Globus pallidus (tissue), 1 donor: ENCODE measurements around the gene ANAPC5.
"Not testable (repeated sequence)": the region's sequence is repeated elsewhere in the genome, so short reads cannot be mapped to it uniquely, and the experiment has no call there.

ENCODE experiments used
- DNase-seq: peaks from one replicate; pipeline ENCODE4 v3.0.0-alpha.2; 2015; ENCODE audit warnings: low spot score

The ANAPC5 gene

DNA sequence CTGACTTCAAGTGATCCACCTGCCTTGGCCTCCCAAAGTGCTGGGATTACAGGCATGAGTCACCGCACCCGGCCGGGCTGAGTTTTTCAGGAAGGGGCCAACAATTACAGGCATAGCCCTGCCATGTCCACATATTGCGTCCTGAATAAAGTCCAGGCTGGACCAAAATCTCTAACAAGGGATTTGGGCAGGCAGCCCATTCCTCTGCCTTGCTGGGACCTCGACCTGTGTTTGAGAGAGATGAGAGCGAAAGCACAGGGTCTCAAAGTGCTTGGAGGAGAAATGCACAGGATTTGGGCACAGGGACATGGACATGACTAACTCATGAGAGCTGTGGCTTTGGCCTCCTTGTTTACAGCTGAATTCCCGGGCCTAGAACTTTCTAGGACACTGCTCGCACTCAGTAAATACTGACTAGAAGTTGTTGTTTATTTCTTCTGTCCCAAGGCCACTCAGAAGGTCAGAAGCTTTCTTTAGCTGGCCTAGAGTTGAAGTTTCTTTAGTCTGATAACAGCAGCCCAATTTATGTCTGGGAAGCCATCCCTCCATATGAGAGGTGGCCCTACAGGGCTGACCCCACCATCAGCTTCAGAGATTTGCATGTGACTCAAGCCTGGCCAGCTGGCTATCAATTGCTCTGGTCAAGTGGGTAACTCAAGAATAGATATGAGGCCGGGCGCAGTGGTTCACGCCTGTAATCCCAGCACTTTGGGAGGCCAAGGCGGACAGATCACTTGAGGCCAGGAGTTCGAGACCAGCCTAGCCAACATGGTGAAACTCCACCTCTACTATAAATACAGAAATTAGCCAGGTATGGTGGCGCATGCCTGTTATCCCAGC lies 67.4 kb downstream of the ANAPC5 start:
- DNase-seq: no peak

- no peak for DNase-seq
Observed at GRCh38 chr12:121283841-121284240, 68.4 kb downstream of the ANAPC5 start.

DNA sequence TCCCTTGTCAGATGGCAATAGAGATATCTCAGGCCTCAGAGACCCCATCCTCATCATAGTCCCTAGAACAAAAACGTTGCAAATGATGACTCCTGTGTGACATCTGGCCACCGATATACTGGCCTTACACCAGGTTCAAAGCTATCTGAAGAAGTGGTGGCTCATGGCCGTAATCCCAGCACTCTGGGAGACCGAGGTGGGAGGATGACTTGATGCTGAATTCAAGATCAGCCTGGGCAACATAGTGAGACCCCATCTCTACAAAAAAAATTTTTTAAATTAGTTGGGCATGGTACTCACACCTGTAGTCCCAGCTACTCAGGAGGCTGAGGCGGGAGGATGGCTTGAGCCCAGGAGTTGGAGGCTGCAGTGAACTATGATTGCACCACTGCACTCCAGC lies 68.8 kb downstream of the ANAPC5 start:
- no peak for DNase-seq

- not testable (repeated sequence) for DNase-seq
Observed at GRCh38 chr12:121282910-121283309, 69.3 kb downstream of the ANAPC5 start.

- DNase-seq: no peak
Observed at GRCh38 chr12:121282072-121282742, 70.0 kb downstream of the ANAPC5 start.

DNA sequence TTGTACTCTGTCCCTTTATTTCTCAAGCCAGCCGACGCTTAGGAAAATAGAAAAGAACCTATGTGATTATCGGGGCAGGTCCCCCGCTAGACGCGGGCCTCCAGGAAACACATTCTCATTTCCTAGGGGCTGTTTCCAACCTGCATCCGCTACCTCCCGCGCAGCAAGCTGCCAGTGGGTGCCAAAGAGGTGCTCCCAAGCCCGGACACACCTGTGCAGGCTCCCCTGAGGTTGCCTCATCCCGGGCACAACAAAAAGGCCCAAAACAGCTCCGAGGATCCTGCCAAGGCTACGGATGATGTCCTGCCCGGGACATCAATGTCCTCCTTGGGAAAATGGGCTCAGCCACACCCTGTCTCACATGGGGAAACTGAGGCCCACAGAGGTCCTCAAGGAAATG lies 71.1 kb downstream of the ANAPC5 start:
- DNase-seq: not testable (repeated sequence)

DNA sequence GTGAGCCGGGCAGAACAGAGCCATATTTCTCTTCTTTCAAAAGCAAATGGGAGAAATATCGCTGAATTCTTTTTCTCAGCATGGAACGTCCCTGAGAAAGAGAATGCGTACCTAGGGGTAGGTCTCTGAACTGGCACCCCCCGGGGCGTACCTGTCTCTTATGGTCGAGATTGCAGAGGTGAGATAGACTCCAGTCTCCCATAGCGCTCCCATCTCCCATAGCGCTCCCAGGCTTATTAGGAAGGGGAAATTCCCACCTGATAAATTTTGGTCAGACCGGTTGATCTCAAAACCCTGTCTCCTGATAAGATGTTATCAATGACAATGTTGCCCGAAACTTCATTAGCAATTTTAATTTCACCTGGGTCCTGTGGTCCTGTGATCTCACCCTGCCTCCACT lies 71.7 kb downstream of the ANAPC5 start:
- DNase-seq: not testable (repeated sequence)

DNA sequence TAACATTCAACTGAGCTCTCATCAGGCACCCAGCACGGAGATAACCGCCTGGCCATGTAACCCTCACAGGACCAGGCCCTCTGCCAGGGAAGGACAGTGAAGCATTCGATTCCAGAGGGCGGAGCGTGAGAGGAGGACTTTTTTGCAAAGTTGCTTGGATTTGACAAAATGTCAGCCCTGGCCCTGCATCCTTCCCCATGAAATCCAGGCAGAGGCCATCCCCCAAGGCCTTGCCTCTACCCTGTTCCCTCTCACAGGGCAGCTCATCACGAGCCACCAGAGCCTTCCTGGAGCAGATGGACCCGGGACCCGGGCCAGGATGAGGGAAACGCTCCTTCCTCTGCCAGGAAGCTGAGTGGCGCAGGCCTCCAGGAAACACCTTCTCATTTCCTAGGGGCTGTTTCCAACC lies 72.7 kb downstream of the ANAPC5 start:
- no peak for DNase-seq

DNA sequence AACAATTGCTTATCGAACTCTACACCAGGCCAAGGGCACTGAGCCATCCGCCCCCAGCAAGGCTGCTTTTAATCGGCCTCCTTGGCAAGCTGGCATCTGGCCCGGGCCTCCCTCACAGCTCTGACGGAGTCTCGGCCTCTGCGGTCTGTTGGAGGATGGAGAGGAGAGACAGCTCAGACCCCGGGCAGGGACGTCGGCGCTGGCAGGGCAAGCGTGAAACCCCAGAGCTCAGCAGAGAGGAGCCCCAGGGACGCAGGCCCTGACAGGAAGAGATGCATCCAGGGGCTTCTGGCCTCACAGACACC lies 73.2 kb downstream of the ANAPC5 start:
- no peak for DNase-seq

DNA sequence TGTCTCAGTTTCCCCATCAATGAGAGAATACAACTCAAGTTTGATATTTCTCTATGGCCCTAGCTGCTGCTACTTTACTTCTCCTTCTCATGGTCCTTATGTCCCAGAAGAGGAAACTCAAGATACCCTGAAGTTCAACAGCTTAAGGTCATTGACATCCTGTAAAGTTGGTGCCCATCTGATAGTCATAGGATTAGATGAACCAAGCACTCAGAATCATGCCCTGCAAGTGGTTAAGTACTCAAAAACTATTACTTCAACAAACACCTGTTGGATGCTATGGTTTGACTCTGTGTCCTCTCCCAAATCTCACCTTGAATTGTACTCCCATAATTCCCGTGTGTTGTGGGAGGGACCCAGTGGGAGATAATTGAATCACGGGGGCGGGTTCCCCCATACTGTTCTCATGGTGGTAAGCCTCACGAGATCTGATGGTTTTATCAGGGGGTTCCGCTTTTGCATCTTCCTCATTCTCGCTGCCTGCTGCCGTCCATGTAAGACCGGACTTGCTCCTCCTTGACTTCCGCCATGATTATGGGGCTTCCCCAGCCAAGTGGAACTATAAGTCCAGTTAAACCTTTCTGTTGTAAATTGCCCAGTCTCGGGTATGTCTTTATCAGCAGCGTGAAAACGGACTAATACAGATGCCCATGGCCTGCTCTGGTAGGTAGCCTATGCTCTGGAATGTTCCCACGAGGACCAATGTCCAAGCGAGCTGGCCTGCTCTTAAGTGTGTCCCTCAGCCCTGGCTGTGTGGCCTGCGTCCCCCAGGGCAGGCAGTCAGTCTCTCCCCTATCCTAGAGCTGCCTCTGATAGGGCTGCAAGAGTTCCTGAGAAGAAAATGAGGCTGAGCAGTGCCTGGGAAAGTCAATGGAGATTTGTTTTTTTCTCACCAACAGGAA lies 73.8 kb downstream of the ANAPC5 start:
- no peak for DNase-seq

DNA sequence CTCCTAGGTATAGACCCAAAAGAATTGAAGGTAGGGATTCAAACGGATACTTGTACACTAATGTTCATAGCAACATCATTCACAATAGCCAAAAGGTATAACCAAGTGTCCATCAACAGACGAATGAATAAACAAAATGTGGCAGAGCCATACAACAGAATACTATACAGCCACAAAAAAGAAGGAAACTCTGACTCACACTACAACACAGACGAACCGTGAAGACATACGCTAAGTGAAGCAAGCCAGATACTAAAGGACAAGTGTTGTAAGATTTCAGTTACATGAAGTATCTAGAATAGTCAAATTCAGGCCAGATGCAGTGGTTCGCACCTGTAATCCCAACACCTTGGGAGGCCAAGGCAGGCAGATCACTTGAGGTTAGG lies 74.8 kb downstream of the ANAPC5 start:
- DNase-seq: no peak

DNA sequence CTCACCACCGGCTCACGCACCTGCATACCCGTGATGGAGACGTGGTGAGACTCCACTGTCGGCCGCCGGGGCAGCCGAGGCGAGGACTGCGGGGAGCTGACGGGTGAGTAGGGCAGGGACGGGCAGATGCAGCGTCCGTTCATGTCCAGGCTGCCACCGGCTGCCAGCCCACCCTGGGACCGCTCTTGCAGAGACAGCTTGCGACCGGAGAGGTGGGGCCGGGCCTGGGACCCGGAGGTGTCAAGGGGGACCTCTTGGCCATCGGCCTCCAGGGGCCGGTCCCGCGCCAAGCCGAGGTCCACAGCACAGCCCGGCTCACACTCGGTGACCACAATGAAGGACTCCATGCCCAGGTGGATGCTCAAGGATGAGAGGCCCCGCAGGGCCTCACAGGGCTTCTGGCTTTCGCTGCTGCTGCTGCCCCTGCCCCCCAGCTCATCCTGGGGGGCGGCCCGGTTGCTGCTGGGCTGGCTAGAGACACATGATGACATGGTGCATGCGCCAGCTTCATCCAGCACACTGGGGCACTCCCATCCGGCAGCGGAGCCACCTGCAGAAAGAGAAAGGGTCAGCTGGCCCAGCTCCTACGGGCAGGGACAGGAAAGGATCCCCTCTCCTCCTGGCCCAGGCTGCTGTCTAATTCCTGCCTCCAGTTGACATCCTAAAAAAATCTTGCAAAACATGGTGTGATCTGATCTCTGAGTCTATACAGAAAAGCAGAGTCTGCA lies 78.0 kb downstream of the ANAPC5 start:
- no peak for DNase-seq

- DNase-seq: no peak
Observed at GRCh38 chr12:121273364-121273896, 78.8 kb downstream of the ANAPC5 start.

DNA sequence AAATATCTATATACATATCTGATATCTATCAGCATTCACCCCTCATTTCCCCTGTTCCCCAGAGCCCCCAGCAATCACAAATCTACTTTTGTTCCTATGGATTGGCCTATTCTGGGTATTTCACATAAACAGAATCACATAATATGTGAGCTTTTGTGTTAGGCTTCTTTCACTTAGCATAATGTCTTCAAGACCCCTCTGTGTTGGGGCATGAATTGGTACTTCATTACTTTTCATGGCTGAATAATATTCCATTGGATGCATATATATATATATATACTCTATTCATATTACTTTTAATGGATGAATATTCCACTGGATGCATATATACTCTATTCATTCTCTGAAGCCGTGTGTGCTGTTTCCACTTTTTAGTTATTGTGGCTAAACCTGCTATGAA lies 84.4 kb downstream of the ANAPC5 start:
- DNase-seq: no peak

DNA sequence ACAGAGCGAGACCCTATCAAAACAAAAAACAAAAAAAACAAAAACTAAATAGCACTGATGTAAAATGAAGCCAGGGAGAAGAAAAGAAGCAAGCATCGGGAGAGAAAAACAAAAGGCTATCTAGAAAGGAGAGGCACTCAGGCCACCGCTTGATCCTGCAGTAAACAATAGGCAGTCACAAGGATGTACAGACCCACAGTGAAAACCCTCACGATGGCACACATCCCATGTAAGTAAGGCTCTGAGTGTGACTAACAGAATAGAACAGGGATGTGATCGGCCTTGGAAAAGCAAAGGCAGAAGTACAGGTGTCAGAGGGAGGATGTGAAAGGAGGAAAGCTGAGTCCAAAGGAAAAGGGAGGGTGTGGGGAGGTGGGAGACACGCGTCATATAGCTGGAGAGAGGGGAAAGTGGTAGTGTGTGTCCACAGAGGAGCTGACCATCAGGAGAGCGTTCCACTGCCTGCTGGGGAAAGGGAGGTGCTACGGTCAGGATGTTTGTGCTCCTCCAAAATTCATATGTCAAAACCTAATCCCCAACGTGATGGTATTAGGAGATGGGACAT lies 87.2 kb downstream of the ANAPC5 start:
- DNase-seq: peak; percentile 37

- no peak for DNase-seq
Observed at GRCh38 chr12:121264135-121264534, 88.1 kb downstream of the ANAPC5 start.

DNA sequence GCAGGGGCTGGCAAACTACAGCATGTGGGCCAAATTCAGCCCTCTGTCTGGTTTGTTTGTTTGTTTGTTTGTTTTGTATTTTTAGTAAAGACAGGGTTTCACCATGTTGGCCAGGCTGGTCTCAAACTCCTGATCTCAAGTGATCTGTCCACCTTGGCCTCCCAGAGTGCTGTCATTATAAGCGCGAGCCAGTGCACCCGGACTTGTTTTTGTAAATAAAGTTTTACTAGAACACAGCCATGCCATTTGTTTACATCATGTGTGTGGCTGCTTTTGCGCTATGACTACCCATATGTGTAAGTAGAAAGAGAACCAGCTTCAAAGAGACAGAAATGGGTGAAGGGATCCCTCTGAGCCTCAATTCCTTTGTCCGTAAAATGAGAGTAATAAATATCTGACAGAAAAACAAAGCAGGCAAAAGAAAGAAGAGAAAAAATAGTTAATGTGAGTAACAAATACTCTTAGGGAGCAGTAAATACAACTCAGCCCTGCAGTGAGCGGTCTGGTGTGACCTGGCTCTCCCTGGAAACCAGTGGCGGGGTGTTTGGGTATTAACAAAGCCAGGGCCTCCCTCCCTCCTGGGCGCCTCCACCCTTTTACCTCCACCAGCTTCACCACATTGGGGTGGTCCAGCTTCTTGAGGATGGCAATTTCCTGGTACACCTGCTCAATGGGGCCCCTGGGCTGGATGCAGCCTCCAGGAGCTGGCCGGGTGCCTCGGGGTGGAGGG lies 88.8 kb downstream of the ANAPC5 start:
- no peak for DNase-seq

- no peak for DNase-seq
Observed at GRCh38 chr12:121261398-121261797, 90.8 kb downstream of the ANAPC5 start.

GRCh38 chr12:121260091-121260490 lies 92.1 kb downstream of the ANAPC5 start:
- no peak for DNase-seq

DNA sequence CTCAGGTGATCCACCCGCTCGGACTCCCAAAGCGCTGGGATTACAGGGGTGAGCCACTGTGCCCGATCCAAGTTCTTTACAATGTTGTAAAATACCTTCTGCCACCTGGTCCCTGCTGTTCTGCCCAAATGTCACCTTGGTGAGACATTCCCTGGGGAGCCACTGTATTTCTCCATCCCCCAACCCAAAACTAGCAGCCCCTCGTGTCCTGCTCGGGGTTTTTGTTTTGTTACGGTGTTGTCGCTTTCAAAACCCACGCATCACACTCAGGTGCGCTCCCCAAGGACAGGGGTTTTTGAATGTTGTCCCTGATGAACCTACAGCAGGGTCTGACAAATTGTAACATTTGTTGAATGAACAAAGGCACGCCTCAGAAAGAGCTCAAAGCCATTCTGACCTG lies 93.1 kb downstream of the ANAPC5 start:
- DNase-seq: no peak
